ENCODE results near the gene ATP8B3.

ATP8B3 gene

GRCh38 chr19:1745589-1746031 is 66.5 kb downstream of the ATP8B3 start (continued):
- TF ChIP-seq ZIC2 (tag by site-specific recombination; IDR thresholded peaks at IDR 0.05) (0 out of 2 replicates have a peak, but pooled peaks have one; percentile 3), ZSCAN5A (tag by site-specific recombination; IDR thresholded peaks at IDR 0.05) (no peak), ZNF621 (tag by site-specific recombination; IDR thresholded peaks at IDR 0.05) (no peak), ZNF449 (tag by site-specific recombination; IDR thresholded peaks at IDR 0.05) (no peak), ZNF341 (tag by site-specific recombination; IDR thresholded peaks at IDR 0.05; ENCODE audit: low read depth) (peak; percentile 96)

GRCh38 chr19:1744822-1745563 is 67.1 kb downstream of the ATP8B3 start:
- Histone ChIP-seq H3K27ac (ENCODE audit: extremely low read depth, low read depth, low read length) (no peak overlapping the region), H3K4me3 (ENCODE audit: low read depth, low read length) (no peak overlapping the region), H3K4me1 (ENCODE audit: control insufficient read depth, insufficient read depth, low read length) (peaks cover 12% of the 10 kb centered on the region; the same call in 1 of the 2 replicates), H3K36me3 (ENCODE audit: control insufficient read depth in 2 of 2, insufficient read depth in 1 of 2, low read length in 2 of 2) (no peaks in the 10 kb centered on the region), H3K9me3 (ENCODE audit: control insufficient read depth, insufficient read depth, low read depth, low read length) (no peaks in the 10 kb centered on the region)
- ChIA-PET POLR2A (no interaction called here), CTCF (interaction anchor here (0.5 to 1.0 kb wide), 2 partner anchors 72 to 142 kb away, joined by 3 to 4 read pairs; no protein-coding TSS in a partner anchor)
- TF ChIP-seq ZBTB21 (tag by site-specific recombination; IDR thresholded peaks at IDR 0.05) (no peak), ZFP69B (tag by site-specific recombination; IDR thresholded peaks at IDR 0.05) (no peak), ZNF335 (tag by site-specific recombination; conservative IDR thresholded peaks at IDR 0.05) (no peak), ZBTB8A (tag by site-specific recombination; IDR thresholded peaks at IDR 0.05) (no peak), ZNF792 (tag by site-specific recombination; IDR thresholded peaks at IDR 0.05) (no peak), ZFP3 (tag by site-specific recombination; IDR thresholded peaks at IDR 0.05; ENCODE audit: low read depth) (no peak), KLF9 (tag by site-specific recombination; IDR thresholded peaks at IDR 0.05; ENCODE audit: low read depth) (no peak), ZNF513 (tag by site-specific recombination; IDR thresholded peaks at IDR 0.05) (0 out of 2 replicates have a peak, but pooled peaks have one; percentile 18), ZSCAN23 (tag by site-specific recombination; IDR thresholded peaks at IDR 0.05) (no peak), GLIS2 (tag by site-specific recombination; IDR thresholded peaks at IDR 0.05) (peak; percentile 60), ZXDB (tag by site-specific recombination; IDR thresholded peaks at IDR 0.05) (0 out of 2 replicates have a peak, but pooled peaks have one; percentile 48), ZBTB48 (tag by site-specific recombination; IDR thresholded peaks at IDR 0.05) (no peak), ZBTB10 (tag by site-specific recombination; IDR thresholded peaks at IDR 0.05) (peak; percentile 42; the same call in 1 of the 2 replicates), SALL2 (tag by site-specific recombination; IDR thresholded peaks at IDR 0.05; ENCODE audit: borderline replicate concordance) (no peak), WT1 (tag by site-specific recombination; IDR thresholded peaks at IDR 0.05) (no peak), ZNF791 (tag by site-specific recombination; IDR thresholded peaks at IDR 0.05) (no peak), KLF1 (tag by site-specific recombination; IDR thresholded peaks at IDR 0.05) (no peak), ZNF843 (tag by site-specific recombination; IDR thresholded peaks at IDR 0.05) (no peak), ZNF571 (tag by site-specific recombination; IDR thresholded peaks at IDR 0.05) (no peak), ZNF664 (tag by site-specific recombination; IDR thresholded peaks at IDR 0.05) (no peak), GLIS1 (tag by site-specific recombination; IDR thresholded peaks at IDR 0.05) (peak; percentile 95), ZNF362 (tag by site-specific recombination; IDR thresholded peaks at IDR 0.05) (no peak)

All from HEK293 (cell line).